ENCODE measurements around the gene P3H2.
"Not testable (repeated sequence)": the region's sequence is repeated elsewhere in the genome, so short reads cannot be mapped to it uniquely, and the experiment has no call there.

Gene P3H2

GRCh38 chr3:190084983-190085382 lies 35.7 kb downstream of the P3H2 start:
- no peak for DNase-seq

- DNase-seq: no peak
Measured at GRCh38 chr3:190083635-190084034, 37.1 kb downstream of the P3H2 start.

- DNase-seq: no peak
Measured at GRCh38 chr3:190081389-190081788, 39.3 kb downstream of the P3H2 start.

- DNase-seq: not testable (repeated sequence)
Measured at GRCh38 chr3:190079173-190079572, 41.5 kb downstream of the P3H2 start.

GRCh38 chr3:190077395-190078045 lies 43.2 kb downstream of the P3H2 start:
- DNase-seq: no peak

GRCh38 chr3:190076601-190077394 lies 43.9 kb downstream of the P3H2 start:
- DNase-seq: no peak

GRCh38 chr3:190076136-190076535 lies 44.6 kb downstream of the P3H2 start:
- no peak for DNase-seq

GRCh38 chr3:190074817-190075216 lies 45.9 kb downstream of the P3H2 start:
- DNase-seq: no peak

- DNase-seq: no peak
Measured at GRCh38 chr3:190073264-190074008, 47.3 kb downstream of the P3H2 start.

GRCh38 chr3:190072856-190073255 lies 47.8 kb downstream of the P3H2 start:
- no peak for DNase-seq

- DNase-seq: not testable (repeated sequence)
Measured at GRCh38 chr3:190071921-190072320, 48.8 kb downstream of the P3H2 start.

GRCh38 chr3:190070622-190071347 lies 49.9 kb downstream of the P3H2 start:
- DNase-seq: no peak

- DNase-seq: no peak
Measured at GRCh38 chr3:190065204-190065603, 55.5 kb downstream of the P3H2 start.

- no peak for DNase-seq
Measured at GRCh38 chr3:190064659-190065058, 56.0 kb downstream of the P3H2 start.

GRCh38 chr3:190064112-190064511 lies 56.6 kb downstream of the P3H2 start:
- DNase-seq: no peak

- DNase-seq: no peak
Measured at GRCh38 chr3:190063490-190063889, 57.2 kb downstream of the P3H2 start.

- no peak for DNase-seq
Measured at GRCh38 chr3:190060192-190060775, 60.4 kb downstream of the P3H2 start.

- no peak for DNase-seq
Measured at GRCh38 chr3:190059242-190059590, 61.5 kb downstream of the P3H2 start.

- DNase-seq: no peak
Measured at GRCh38 chr3:190058521-190059241, 62.0 kb downstream of the P3H2 start.

- no peak for DNase-seq
Measured at GRCh38 chr3:190056742-190057141, 64.0 kb downstream of the P3H2 start.

GRCh38 chr3:190055773-190056172 lies 64.9 kb downstream of the P3H2 start:
- DNase-seq: no peak

All from T-helper 2 cell (primary cell).